ENCODE data around the gene PREP. TPM values are rescaled to one million over a fixed set of nuclear protein-coding genes. Genes with fewer than 3 reads are reported as not detected.
"Not testable (repeated sequence)": the region's sequence is repeated elsewhere in the genome, so short reads cannot be mapped to it uniquely, and the experiment has no call there.

PREP gene
- total RNA-seq, 2 experiments from 2014 or later = 43.7 to 44.3 TPM

- DNase-seq = no peak
- Mint-ChIP-seq H3K27me3 (peaks cover 17% of the 10 kb centered on the region), H3K4me3 (no peak overlapping the region), H3K36me3 (ENCODE audit: low read depth) (no peaks in the 10 kb centered on the region), H3K4me1 (no peaks in the 10 kb centered on the region), H3K9me3 (no peaks in the 10 kb centered on the region), H3K27ac (no peak overlapping the region)
- POLR2A ChIA-PET = no interaction called here
- CTCF ChIA-PET = no interaction called here
These were observed 144.1 kb downstream of the PREP start for GRCh38 chr6:105258816-105259215.

GRCh38 chr6:105257340-105257739 lies 145.5 kb downstream of the PREP start:
- Mint-ChIP-seq H3K36me3 (ENCODE audit: low read depth) (no peaks in the 10 kb centered on the region), H3K4me3 (no peak overlapping the region), H3K27me3 (peaks cover 19% of the 10 kb centered on the region), H3K9me3 (no peaks in the 10 kb centered on the region), H3K4me1 (no peaks in the 10 kb centered on the region), H3K27ac (no peak overlapping the region)
- CTCF ChIA-PET = no interaction called here
- POLR2A ChIA-PET = no interaction called here
- no peak for DNase-seq

GRCh38 chr6:105256619-105257018 lies 146.3 kb downstream of the PREP start:
- Mint-ChIP-seq H3K4me3 (no peak overlapping the region), H3K27ac (no peak overlapping the region), H3K36me3 (ENCODE audit: low read depth) (no peaks in the 10 kb centered on the region), H3K27me3 (peaks cover 21% of the 10 kb centered on the region), H3K9me3 (no peaks in the 10 kb centered on the region), H3K4me1 (no peaks in the 10 kb centered on the region)
- ChIA-PET POLR2A (interaction anchor here (1.3 kb wide), 1 partner anchor 366 kb away, joined by 3 read pairs; no protein-coding TSS in a partner anchor), CTCF (interaction anchor here (0.6 kb wide), 1 partner anchor 213 kb away, joined by 3 read pairs; no protein-coding TSS in a partner anchor)
- DNase-seq = no peak

- Mint-ChIP-seq H3K4me1 (no peaks in the 10 kb centered on the region), H3K4me3 (no peak overlapping the region), H3K27ac (no peak overlapping the region), H3K9me3 (peaks cover 4% of the 10 kb centered on the region), H3K36me3 (ENCODE audit: low read depth) (no peaks in the 10 kb centered on the region), H3K27me3 (peaks cover 11% of the 10 kb centered on the region)
- DNase-seq = no peak
- ChIA-PET POLR2A (no interaction called here), CTCF (no interaction called here)
These were observed 149.1 kb downstream of the PREP start for GRCh38 chr6:105253787-105254186.

- no peak for DNase-seq
- peaks cover 4% of the 10 kb centered on the region for H3K9me3 Mint-ChIP-seq
- no peak overlapping the region for H3K27ac Mint-ChIP-seq
- no peaks in the 10 kb centered on the region for H3K36me3 Mint-ChIP-seq (ENCODE audit: low read depth)
- peaks cover 8% of the 10 kb centered on the region for H3K27me3 Mint-ChIP-seq
- POLR2A ChIA-PET = no interaction called here
- CTCF ChIA-PET = no interaction called here
- H3K4me1 Mint-ChIP-seq = no peaks in the 10 kb centered on the region
- H3K4me3 Mint-ChIP-seq = no peak overlapping the region
These were observed 151.2 kb downstream of the PREP start for GRCh38 chr6:105251689-105252088.

GRCh38 chr6:105250533-105250932 lies 152.3 kb downstream of the PREP start:
- H3K4me1 Mint-ChIP-seq = no peaks in the 10 kb centered on the region
- H3K27ac Mint-ChIP-seq = no peak overlapping the region
- DNase-seq = no peak
- H3K36me3 Mint-ChIP-seq (ENCODE audit: low read depth) = no peaks in the 10 kb centered on the region
- ChIA-PET CTCF (no interaction called here), POLR2A (no interaction called here)
- H3K4me3 Mint-ChIP-seq = no peak overlapping the region
- peaks cover 7% of the 10 kb centered on the region for H3K27me3 Mint-ChIP-seq
- H3K9me3 Mint-ChIP-seq = peaks cover 4% of the 10 kb centered on the region

- Mint-ChIP-seq H3K4me3 (no peak overlapping the region), H3K27ac (no peak overlapping the region), H3K9me3 (peaks cover under 1% of the 10 kb centered on the region), H3K36me3 (ENCODE audit: low read depth) (peaks cover under 1% of the 10 kb centered on the region), H3K4me1 (no peaks in the 10 kb centered on the region), H3K27me3 (peaks cover 31% of the 10 kb centered on the region)
- POLR2A ChIA-PET = no interaction called here
- no peak for DNase-seq
- CTCF ChIA-PET = no interaction called here
These were observed 159.4 kb downstream of the PREP start for GRCh38 chr6:105243487-105243886.

- H3K9me3 Mint-ChIP-seq = peaks cover 5% of the 10 kb centered on the region
- peaks cover 64% of the 10 kb centered on the region for H3K27me3 Mint-ChIP-seq
- H3K4me1 Mint-ChIP-seq = peaks cover 4% of the 10 kb centered on the region
- no peak for DNase-seq
- H3K36me3 Mint-ChIP-seq (ENCODE audit: low read depth) = peaks cover 3% of the 10 kb centered on the region
- H3K4me3 Mint-ChIP-seq = no peak overlapping the region
- ChIA-PET POLR2A (no interaction called here), CTCF (no interaction called here)
- no peak overlapping the region for H3K27ac Mint-ChIP-seq
These were observed 167.7 kb downstream of the PREP start for GRCh38 chr6:105235155-105235554.

- DNase-seq; H3K4me1 Mint-ChIP-seq; H3K36me3 Mint-ChIP-seq (ENCODE audit: low read depth); H3K9me3 Mint-ChIP-seq; H3K4me3 Mint-ChIP-seq; H3K27ac Mint-ChIP-seq; CTCF ChIA-PET; POLR2A ChIA-PET: not testable (repeated sequence)
- H3K27me3 Mint-ChIP-seq = peaks cover 42% of the 10 kb centered on the region
These were observed 171.1 kb downstream of the PREP start for GRCh38 chr6:105231771-105232170.

Other genes starting within 250 kb of the PREP start
- gene POPDC3, start 223.1 kb downstream of the PREP start, total RNA-seq = not detected